ENCODE data around the gene IL13RA2. TPM values are rescaled to one million over a fixed set of nuclear protein-coding genes. Genes with fewer than 3 reads are reported as not detected.

Gene IL13RA2
- total and polyA plus RNA-seq, 10 donors, result 0.07 to 0.49 (median 0.18) TPM; not detected in 6

DNA sequence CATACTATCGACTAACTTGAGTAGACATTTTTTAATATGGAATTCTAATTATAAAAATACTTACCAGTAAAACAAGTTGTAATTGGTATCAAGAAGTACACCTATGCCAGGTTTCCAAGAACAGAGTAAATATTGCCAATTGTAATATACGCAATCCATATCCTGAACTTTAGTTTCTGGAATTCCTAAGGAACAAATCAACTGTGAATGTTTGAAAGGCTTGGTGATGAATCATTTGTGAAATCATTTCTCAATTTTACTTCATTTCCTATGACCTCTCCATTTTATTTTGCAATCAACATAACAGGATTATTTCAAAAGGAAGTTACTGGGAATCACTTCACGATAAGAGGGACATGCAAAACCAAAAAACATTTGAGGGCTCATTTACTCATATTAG is 3.7 kb downstream of the IL13RA2 start:
- WGBS, 5 donors, result 66 to 86% (median 73%) methylated on average over 3 of the region's 3 CpGs
- no peak overlapping the region for H3K4me3 ChIP-seq
- H3K36me3 ChIP-seq, result no peaks in the 10 kb centered on the region
- intact Hi-C loops (cut with DNase I; ENCODE audit: low total_unique reads), result no loop called here
- no peak for DNase-seq
- H3K27ac ChIP-seq, result no peak overlapping the region
- H3K9me3 ChIP-seq, result no peaks in the 10 kb centered on the region
- no peaks in the 10 kb centered on the region for H3K4me1 ChIP-seq
- TF ChIP-seq, protein P1, sequence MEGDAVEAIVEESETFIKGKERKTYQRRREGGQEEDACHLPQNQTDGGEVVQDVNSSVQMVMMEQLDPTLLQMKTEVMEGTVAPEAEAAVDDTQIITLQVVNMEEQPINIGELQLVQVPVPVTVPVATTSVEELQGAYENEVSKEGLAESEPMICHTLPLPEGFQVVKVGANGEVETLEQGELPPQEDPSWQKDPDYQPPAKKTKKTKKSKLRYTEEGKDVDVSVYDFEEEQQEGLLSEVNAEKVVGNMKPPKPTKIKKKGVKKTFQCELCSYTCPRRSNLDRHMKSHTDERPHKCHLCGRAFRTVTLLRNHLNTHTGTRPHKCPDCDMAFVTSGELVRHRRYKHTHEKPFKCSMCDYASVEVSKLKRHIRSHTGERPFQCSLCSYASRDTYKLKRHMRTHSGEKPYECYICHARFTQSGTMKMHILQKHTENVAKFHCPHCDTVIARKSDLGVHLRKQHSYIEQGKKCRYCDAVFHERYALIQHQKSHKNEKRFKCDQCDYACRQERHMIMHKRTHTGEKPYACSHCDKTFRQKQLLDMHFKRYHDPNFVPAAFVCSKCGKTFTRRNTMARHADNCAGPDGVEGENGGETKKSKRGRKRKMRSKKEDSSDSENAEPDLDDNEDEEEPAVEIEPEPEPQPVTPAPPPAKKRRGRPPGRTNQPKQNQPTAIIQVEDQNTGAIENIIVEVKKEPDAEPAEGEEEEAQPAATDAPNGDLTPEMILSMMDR (IDR thresholded peaks at IDR 0.05 in 8 of 11, conservative IDR thresholded peaks at IDR 0.05 in 3 of 11), result no peak
- no peak for TF ChIP-seq POLR2A (IDR thresholded peaks at IDR 0.05)
- TF ChIP-seq POLR2AphosphoS5 (IDR thresholded peaks at IDR 0.05), result no peak
- H3K27me3 ChIP-seq (replicated peaks in 1 of 7), result peaks cover 0 to 20% (median 0%) of the 10 kb centered on the region in 7 donors

GRCh38 chrX:115011428-115011827 is 6.0 kb downstream of the IL13RA2 start:
- Histone ChIP-seq H3K4me3 (no peak overlapping the region), H3K36me3 (no peaks in the 10 kb centered on the region), H3K27ac (no peak overlapping the region), H3K9me3 (no peaks in the 10 kb centered on the region), H3K4me1 (no peaks in the 10 kb centered on the region), H3K27me3 (replicated peaks in 1 of 7) (peaks cover 0 to 12% (median 0%) of the 10 kb centered on the region in 7 donors)
- WGBS, 5 donors, result 62 to 88% (median 79%) methylated on average over 1 of the region's 1 CpG
- TF ChIP-seq, protein P1 (IDR thresholded peaks at IDR 0.05 in 8 of 11, conservative IDR thresholded peaks at IDR 0.05 in 3 of 11), result no peak
- no peak for TF ChIP-seq POLR2A (IDR thresholded peaks at IDR 0.05)
- TF ChIP-seq POLR2AphosphoS5 (IDR thresholded peaks at IDR 0.05), result no peak
- no peak for DNase-seq
- intact Hi-C loops (cut with DNase I; ENCODE audit: low total_unique reads), result no loop called here

DNA sequence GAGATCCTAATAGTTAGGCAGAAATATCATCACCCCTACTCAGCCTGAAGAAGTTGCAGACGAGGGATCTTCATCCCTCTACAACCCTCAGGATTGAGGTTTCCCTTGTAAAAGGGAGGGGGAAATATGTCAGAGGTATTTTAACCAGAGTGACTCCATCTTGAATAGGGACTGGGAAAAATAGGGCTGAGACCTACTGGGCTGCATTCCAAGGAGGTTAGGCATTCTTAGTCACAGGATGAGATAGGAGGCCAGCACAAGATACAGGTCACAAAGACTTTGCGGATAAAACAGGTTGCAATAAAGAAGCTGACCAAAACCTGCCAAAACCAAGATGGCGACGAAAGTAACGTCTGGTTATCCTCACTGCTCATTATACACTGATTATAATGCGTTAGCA is 17.5 kb downstream of the IL13RA2 start:
- Histone ChIP-seq H3K4me1 (no peaks in the 10 kb centered on the region), H3K27ac (no peak overlapping the region), H3K36me3 (no peaks in the 10 kb centered on the region), H3K9me3 (no peaks in the 10 kb centered on the region), H3K27me3 (replicated peaks in 1 of 7) (no peaks in the 10 kb centered on the region), H3K4me3 (no peak overlapping the region)
- WGBS, 5 donors, result 70 to 92% (median 83%) methylated on average over 6 of the region's 6 CpGs
- TF ChIP-seq, protein P1 (IDR thresholded peaks at IDR 0.05 in 8 of 11, conservative IDR thresholded peaks at IDR 0.05 in 3 of 11), result no peak
- TF ChIP-seq POLR2AphosphoS5 (IDR thresholded peaks at IDR 0.05), result no peak
- no peak for TF ChIP-seq POLR2A (IDR thresholded peaks at IDR 0.05)
- DNase-seq, result no peak
- intact Hi-C loops (cut with DNase I; ENCODE audit: low total_unique reads), result no loop called here

GRCh38 chrX:114997779-114998178 is 19.6 kb downstream of the IL13RA2 start:
- no peaks in the 10 kb centered on the region for H3K36me3 ChIP-seq
- WGBS, 5 donors, result 45 to 84% (median 61%) methylated on average over 2 of the region's 2 CpGs
- no peak overlapping the region for H3K27ac ChIP-seq
- H3K9me3 ChIP-seq, result no peaks in the 10 kb centered on the region
- no peak overlapping the region for H3K4me3 ChIP-seq
- H3K27me3 ChIP-seq (replicated peaks in 1 of 7), result no peaks in the 10 kb centered on the region
- no peak for DNase-seq
- intact Hi-C loops (cut with DNase I; ENCODE audit: low total_unique reads), result no loop called here
- H3K4me1 ChIP-seq, result no peaks in the 10 kb centered on the region
- TF ChIP-seq, protein P1 (IDR thresholded peaks at IDR 0.05 in 8 of 11, conservative IDR thresholded peaks at IDR 0.05 in 3 of 11), result no peak
